NCI-H2171 (cell line): Measurements from ENCODE around the gene TRPV5.

Source experiments
- DNase-seq: peaks from one replicate; lab custom pipeline; 2025; lab: John Stamatoyannopoulos, UW

Gene TRPV5

DNA sequence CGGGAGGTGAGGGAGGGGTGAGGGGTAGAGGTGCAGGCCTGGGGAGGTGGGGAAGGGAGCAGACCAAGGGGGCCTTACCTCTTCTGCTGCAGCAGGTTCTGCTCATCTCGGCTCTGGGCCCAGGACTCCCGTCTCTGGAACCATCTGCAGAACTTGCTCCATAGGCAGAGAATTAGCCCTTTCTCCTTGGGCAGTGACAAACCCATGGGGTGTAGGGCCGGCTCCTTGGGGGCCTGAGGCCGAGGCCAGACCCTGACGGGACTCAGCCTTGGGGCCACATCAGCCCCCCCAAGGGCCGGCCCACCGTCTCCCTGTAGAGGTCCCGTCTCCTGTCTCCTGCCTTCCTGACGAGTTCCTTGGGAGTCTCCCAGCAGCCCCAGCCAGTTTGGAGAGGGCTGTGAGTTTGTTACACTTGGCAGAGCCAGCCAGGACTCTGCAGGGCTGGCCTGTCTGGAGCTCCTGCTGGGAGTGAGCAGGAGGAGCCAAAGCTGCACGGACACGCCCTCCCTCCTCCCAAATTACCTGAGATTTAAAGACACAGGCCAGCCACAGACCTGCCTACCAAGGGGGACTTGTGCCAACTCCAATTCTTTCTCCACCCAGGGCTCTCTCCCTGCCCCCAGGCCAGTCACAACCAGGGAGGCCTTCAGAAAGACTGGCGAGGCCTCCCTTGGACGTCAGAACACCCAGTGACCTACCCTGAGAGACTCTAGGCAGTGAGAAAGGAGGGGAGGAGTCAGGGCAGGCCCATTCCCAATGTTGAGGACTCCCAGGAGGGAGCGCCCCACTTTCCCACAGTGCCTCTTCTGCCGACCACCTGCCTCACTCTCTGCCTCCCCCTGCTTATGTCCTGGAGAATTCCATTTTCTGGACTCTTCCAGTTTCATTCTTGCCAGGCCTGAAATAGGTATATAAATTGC lies 48.0 kb downstream of the TRPV5 start, which contains the start of gene TRPV6:
Gene TRPV6 (minus strand): TSS at position 435 of the 920 bp plus-strand sequence.
- no peak for DNase-seq

DNA sequence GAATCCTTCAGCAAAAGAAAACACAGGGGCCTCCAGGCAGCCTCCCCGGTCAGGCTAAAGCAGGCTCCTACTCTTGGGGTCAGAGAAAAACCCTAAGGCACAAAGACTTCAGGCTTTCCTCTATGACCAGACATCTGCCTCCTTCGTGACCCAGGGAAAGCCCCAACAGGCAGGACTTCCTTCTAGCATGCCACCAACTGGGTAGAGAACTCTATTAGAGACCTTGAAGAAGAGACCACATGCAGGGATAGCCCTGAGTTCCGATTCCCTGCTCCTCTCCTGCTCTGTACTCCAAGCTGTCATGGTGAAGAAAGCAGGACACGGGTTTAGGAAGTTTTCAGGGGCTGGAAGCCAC lies 49.3 kb downstream of the TRPV5 start:
- no peak for DNase-seq

DNA sequence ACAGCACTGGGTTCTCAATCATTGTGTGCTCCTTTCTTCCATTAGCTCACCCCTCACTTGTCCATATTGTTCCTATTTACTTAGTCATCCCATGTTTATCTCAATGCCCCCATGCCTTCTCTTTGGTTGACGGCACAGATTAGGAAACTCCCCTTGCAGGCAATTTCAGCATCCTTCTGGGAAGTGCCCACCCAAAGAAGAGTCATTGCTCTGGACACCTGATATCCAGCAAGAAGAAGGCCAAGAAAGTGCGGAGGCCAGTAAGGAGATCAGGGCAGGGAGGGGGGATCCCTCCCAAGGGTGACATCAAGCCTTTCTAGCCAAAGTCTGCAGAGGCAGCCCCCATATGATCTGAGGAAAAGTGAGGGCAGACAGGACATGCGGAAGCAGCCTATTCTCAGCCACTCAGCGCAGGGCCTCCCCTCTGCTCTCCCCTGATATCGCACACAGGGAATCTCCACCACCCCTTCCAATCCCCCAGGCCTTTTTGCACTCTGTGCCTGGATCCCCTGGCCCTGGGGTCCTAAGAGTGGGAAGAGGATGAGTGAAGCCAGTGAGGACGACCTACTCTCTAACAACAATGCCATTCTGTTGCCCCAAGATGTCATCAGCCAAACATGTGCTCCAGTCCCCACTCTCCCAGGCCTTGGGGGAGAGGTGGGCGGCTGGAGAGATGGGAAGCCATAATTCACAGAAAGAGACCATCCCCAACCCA lies 49.8 kb downstream of the TRPV5 start:
- DNase-seq: no peak

DNA sequence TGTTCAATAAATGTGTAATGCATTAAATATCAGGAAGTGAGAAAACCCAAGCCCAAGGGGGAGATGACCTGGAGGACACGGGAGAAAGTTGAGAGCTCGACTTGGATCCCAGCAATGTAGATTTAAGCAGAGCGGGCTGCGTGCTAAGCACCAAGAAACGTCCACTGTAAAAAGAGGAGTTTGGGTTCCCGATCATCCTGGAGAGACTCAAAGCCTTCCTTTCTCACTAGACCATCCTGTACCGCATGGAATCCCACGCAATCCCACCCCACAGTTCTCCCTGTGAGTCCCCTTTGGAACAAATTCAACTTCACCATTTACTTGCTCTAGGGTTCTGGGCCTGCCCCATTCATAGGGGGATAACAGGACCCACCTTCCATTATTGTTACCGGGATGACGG lies 50.4 kb downstream of the TRPV5 start:
- no peak for DNase-seq

DNA sequence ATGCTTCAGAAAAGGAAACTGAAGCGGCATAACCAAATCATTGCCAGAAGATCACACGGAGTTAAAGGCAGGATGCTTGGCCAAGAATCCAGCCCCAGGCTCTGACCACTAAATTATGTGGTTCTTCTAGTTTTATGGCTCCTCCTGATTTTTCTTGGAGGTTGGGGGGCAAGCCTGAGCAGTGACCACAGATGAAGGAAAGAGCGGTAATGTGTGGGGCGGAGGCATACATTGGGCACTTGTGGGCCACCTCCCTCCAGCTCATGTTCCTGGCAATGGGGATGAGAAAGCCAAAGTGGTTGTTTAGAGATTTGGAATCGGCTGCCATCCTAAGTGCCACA lies 51.2 kb downstream of the TRPV5 start:
- no peak for DNase-seq

DNA sequence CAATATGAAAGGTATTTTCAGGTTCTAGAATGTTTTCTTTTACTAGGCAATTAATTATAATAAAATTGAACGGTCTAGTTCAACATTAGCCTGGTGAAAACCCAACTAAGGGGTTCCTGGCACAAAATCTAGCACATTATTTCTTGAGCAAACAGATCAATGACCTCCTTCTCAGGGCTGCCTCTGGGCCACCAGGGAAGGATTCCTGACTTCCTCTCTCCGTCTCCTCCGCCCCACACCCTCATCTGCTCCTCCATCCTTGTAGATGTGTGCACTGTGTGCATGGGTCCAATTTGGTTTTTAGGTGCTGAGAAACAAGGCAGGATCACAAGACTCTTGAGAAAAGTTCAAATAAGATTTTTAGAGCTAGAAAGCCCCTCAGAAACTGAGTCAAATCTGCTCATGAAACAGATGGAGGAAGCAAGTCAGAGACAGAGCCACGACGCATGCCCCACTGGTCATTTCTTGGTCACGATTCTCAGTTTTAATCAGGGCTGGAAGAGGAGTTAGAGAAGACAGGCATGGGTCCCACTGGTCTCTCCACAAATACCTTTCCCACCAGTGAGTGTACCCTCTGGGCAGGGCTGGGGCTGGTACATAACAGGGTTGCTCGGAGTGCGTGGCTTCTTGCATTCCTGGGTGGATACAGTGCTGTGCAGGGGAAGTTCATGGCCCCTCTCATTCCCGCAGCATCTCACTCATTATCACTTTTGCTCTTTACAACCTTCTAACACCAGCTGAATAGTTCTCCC lies 51.8 kb downstream of the TRPV5 start:
- no peak for DNase-seq

DNA sequence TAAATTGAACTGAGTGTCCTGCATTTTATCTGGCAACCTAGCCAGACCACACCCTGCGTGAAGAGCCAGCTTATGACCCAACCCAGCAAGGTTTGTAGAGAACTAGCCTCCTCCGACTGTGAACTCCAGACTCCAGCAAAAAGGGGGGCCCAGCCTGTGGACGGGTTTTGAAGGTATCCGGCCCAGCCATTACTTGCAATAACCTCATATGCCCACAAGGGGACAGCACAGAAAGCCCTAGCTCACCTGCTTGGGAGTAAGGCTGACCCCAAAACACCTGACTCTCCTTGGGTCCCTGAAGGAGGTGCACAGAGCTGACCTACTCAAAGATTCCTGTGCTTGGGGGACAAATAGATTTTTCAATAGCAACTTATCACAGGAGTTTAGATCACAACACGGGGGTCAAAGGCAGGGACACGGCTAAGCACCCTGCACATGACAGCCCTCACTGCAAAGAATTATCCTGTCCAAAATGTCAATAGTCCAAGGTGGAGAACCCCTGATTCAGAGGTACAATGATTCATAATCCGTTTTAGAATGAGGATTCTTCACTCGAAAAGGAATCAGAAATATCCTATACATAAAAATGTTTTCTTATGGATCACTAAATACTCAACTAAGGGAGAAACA lies 52.6 kb downstream of the TRPV5 start:
- DNase-seq: no peak

DNA sequence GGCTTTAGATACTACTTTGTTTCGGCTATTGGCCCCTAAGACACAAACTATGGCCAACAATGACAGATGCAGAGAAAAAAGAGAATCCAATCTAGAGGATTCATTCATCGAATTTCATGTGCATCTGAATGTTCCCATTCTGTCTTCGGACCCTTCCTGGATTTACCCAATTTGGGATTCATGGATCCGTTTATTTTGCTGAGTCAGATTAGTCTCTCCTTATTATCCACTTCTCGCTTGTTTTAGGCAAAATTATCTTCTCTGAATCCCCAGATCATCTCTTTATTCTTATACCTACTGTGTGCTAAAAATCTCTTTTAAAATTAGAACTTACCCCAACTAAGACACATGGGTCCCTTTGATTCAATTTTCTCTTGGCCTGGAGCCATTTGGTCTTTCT lies 54.5 kb downstream of the TRPV5 start:
- DNase-seq: no peak

DNA sequence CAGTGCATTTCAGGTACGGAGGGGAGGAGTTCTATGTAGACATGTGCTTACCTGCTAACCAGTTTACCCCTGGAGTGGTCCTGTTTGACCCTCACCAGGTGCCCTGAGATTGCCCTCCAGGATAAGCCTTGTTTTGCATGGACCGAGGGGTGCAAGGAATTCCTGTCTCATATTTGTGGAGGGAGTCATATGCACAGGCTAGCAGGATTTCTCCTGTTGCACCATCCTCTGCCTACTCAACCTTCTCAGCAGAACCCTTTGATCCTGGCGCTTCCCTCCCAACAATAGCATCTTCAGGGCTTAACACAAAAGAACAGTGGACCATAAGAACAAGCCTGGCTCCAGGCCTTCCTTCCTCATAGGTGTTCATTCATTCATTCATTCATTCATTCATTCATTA lies 55.2 kb downstream of the TRPV5 start:
- DNase-seq: no peak

DNA sequence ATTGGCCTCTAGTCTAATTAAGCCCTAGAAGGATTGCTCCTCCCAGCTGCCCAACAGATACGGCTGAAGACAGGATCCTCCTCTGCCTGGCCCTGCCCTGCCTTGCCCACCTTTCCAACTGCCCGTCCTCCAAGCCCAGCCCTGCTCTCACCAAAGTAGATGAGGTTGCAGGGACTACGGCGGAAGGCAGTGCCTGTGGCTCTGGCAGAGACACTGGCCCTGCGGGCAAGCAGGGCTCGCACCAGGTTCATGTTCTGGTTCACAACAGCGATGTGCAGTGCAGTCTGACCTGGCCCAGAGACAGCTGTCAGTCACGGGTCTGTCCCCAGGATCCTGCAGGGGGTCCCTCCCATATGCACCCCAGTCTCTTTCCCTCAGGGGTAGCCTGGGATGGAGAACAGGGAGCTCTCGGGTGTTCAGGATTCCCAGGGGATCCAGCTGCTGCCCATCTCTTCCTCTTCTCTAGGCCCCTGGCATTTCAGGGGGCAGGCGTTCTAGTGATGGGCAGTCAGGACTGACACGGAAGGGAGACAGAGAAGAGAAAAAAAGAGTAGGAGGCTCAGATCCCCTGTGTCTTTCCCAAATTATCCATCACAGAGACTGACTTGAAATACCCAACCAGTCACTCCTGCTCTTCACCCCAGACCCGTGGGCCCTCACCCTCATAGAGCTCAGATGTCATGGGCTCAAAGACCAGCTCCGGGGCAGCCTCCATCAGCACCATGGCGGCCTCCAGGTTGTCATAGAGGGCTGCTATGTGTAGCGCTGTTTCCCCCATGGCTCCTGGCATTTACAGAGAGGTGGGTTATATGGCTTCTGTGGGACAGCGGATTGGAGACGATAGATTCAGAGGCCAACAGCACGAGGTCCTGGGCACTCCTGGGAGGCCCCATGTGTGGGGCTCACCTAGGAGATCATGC lies 56.3 kb downstream of the TRPV5 start:
- DNase-seq: no peak

DNA sequence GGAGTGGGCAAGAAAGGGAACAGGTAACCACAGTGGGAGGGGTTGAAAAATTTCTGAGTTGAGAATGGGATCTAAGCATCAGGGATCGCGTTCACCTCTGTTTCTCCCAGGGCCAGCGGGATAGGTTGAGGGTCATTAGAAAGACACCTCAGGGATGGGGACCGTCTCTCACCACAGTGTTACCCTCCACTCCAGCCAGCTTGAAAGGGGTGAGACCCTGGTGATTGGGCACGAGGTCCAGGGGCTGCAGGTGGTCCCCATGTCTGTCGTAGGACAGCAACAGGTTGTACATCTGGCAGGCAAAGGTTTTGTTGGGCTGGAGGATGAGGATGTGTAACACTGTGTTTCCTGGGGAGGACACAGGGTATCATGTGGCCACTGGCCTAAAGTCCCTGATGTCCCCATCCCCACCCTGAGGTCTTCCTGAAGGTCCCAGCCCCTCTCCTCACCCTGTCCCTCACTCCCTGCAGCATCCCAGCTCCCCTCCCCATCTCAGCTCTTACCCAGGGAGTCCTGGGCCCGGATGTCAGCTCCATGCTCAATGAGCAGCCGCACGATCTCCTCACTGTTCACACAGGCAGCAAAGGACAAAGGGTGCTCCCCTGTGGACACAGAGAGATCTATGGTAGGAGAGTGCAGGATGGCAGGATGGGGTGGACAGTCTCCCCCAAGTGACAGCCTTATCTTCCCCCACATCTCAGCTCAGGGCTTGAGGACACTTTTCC lies 57.1 kb downstream of the TRPV5 start:
- DNase-seq: no peak

DNA sequence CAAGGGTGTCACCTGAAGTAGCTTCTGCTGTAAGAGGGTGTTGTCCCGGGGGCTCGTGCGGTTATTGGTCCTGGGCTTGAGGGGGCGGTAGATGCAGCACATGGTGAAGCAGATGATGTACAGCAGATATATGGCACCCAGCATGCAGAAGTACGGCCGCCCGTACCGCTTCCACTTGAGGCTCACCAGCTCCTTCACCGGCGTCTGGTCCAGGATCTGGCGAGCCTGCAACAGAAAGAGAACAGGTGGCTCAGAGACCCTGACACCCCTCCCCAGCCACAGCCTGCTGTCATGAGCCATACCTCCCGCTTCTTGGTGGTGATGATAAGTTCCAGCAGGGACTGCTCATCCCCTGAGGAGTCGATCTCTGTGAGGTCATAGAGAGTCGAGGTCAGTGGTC lies 58.1 kb downstream of the TRPV5 start:
- DNase-seq: no peak

DNA sequence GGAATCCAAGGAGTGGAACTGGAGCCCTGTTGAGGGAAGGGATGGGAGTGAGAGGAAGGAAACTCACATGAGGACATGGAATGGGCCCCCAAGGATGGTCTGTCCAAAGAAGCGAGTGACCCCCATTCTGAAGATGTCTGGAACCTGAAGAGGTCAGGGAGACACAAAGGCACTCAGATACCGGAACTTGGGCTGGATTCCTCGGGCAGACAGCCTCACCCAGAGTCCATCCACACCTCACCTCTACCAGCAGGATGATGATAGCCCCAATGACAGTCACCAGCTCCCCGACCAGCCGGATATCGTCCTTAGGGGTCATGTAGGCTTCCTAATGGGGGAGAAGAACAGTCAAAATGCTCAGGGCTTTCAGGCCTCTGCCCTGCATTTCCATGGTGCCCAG lies 58.7 kb downstream of the TRPV5 start:
- DNase-seq: no peak

DNA sequence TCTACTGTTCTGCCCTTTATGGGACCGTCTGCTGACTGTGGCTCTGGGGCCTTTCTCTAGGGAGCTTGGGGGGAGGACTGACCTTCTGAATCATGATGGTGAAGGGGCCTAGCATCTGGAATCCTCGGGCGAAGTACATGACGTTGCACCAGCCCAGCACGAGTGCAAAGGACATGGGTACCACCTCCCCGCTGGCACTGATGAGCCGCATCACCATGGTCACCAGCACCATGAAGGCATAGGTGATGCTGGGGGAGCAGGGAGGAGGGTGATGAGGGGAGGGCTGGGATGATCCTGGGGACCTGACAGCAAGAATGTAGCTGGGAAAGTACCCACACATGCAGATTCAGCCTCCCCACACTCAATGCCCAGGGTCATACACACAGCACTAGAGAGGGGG lies 59.1 kb downstream of the TRPV5 start:
- DNase-seq: no peak

DNA sequence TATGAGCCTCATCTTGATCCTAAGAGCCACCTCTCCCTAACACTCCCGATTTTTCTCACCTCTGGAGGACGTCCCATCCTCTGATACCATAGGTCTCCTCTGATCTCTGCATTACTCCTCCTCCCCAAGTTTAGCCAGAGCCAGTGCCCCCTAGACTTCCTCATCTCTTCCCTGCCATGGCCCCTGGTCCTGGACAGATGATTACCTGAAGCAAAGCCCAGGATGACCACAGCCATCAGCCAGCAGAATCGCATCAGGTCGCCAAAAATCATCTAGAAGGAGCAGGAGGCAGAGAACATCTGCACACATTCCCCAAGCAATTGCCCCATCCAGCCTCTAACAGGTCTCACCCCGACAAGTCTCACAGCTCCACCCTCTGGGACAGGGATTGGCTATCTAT lies 59.7 kb downstream of the TRPV5 start:
- DNase-seq: no peak

DNA sequence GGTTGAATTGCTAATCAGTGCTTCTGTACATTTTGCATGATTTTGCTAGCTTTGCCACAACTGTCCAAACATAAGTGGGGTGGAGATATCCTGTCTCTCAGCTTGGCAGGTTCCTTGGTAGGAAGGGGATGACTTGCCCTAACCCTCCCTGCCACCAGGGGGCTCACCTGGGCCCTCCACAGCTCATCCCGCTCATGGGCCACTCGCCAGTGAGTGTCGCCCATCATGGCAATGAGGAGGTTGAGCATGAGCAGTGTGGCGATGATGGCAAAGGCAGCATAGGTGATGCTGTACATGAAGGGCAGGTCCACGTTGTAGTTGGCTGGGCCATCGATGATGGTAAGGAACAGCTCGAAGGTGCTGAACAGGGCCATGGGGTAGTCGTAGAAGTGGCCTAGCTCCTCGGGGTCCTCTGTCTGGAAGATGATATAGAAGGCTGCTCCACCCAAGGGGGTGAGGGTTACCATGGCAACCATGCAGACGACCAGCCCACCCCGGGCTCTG lies 60.2 kb downstream of the TRPV5 start:
- DNase-seq: no peak

DNA sequence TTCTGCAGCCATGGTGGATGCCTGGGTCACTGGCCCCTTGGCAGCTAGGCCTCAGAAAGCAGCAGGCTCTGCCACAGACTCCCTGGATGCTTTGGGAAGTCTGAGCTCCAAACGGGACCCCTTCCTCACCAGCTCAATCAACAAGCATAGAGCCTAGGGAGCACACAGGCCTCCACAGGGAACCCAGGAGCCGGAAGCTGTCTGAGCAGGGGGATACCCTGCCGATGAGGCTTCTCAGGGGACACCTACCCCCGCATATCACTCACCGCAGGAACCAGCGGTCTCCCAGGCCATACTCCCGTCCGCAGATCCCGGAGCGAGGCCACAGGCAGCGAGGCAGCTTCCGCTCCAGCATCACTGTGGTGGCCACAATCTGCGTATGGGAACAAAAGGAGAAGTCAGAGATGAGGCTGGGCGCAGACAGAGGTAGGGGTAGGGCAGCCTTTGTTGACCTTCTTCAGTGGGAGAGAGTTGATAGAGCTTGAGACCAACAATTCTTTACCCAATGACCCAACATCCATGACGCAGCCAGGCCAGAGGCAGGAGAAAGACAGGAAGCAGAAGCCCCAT lies 61.4 kb downstream of the TRPV5 start:
- DNase-seq: no peak

DNA sequence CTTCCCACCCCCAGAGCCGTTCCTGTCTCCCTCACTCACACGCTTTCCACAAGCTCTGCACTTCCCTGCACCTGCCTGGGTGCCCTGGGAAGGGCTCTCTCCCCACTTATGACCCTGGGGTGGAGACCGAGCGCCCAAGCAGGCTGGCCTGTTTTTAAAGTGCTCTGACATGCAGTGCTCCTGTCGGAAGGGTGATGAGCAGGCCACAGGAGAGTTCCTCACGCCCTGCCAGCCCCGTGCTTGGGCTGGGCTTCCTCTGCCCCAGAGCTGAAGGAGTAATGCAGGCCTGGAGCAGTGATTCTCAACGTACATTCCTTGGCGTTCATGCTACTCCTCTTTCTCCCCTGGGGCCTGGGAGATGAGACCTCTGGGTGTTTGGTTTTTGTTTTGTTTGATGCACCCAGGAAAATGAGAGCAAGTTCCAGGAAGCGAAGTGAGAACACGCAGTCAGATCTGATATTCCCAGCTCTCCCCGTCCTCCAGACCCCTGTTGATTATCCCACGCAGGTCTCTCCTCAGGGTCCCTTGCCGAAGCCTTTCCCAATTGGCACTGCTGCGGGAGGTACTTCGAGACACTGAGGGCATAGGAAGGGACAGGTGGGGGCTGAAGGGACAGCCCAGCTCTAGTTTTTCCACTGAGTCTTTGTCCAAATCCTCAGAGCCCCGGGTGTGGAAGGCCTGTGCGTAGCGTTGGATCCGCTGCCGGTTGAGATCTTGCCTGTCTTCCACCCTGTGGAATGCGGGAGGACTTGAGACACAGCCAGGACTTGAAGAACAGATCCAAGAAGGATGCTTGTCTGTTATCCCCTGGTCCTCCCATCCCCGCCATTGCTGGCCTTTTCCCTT lies 62.1 kb downstream of the TRPV5 start:
- no peak for DNase-seq
